Subcutaneous adipose tissue (tissue), 4 donors: ENCODE results near the gene MAD2L2. TPM values are rescaled to one million over a fixed set of nuclear protein-coding genes. Genes with fewer than 3 reads are reported as not detected.

Experiments used
- total RNA-seq, 4 donors: library from RNA; depleted of rRNA; stranded (reverse); fragments of >200 nt; gene quantifications; one replicate each; pipeline ENCODE4 v1.1.0, GENCODE V29; 2016
- TF ChIP-seq, protein P1 (sequence below): fragments of 450-650 bp; IDR thresholded peaks from one replicate; pipeline ENCODE4 v1.5.1; 2016; ENCODE audit warnings: low read depth, mild to moderate bottlenecking, control low read depth, antibody characterized with exemption, moderate library complexity

Gene MAD2L2
- total RNA-seq, 4 donors from 2014 or later: 20.5 to 44.5 (median 25.8) TPM

DNA sequence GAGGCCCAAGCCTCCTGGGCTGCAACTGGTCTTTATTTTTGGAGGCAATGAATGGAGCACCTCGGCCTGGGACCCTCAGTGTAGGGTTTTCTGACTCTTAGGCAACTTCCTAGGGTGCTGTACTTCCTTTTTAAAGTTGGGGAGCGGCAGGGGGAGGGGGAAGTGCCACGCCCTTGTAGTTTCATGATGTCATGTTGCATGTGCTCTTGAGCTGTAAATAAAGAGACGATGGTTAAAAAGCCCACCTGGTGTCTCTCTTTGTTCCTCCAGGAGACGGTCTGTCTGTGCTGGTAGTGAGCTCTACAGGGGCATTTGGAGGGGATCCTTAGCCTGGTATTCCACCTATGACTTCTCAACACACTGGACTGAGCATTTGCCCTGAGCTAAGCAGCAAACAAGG lies 44.7 kb upstream of the MAD2L2 start:
- TF ChIP-seq, protein P1, sequence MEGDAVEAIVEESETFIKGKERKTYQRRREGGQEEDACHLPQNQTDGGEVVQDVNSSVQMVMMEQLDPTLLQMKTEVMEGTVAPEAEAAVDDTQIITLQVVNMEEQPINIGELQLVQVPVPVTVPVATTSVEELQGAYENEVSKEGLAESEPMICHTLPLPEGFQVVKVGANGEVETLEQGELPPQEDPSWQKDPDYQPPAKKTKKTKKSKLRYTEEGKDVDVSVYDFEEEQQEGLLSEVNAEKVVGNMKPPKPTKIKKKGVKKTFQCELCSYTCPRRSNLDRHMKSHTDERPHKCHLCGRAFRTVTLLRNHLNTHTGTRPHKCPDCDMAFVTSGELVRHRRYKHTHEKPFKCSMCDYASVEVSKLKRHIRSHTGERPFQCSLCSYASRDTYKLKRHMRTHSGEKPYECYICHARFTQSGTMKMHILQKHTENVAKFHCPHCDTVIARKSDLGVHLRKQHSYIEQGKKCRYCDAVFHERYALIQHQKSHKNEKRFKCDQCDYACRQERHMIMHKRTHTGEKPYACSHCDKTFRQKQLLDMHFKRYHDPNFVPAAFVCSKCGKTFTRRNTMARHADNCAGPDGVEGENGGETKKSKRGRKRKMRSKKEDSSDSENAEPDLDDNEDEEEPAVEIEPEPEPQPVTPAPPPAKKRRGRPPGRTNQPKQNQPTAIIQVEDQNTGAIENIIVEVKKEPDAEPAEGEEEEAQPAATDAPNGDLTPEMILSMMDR: no peak

DNA sequence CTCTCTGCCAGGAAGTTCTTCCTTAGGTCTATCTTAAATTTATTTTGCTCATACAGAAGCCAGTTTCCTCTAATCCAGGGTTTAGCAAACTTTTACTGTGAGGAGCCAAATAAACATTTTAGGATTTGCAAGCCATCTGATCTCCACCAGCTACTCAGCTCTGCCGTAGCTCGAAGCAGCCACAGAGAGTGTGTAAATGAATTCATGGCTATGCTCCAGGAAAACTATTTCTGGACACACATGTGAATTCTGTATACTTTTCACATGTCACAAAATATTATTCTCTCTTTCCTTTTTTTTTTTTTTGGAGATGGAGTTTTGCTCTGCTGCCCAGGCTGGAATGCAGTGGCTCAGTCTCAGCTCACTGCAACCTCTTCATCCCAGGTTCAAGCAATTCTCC lies 41.6 kb upstream of the MAD2L2 start:
- TF ChIP-seq, protein P1: no peak

DNA sequence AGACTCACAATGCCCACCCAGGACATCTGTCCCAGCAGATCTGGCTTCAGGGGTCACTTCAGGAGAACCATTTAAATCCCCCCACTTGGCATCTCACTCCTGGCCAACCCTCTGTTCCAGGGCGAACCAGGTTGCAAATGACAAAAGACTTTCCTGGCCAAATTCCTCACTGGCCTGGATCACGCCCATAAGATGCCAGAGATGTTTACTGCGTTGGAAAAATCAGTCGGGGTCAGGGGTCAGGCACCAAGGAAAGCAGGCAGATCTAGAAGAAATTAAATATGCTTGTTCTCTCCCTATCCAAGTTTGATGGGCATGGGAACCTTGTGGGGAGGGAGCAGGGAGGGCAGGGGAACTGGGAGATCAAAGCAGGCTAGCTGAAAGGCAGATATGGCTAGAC lies 40.4 kb upstream of the MAD2L2 start:
- TF ChIP-seq, protein P1: no peak

DNA sequence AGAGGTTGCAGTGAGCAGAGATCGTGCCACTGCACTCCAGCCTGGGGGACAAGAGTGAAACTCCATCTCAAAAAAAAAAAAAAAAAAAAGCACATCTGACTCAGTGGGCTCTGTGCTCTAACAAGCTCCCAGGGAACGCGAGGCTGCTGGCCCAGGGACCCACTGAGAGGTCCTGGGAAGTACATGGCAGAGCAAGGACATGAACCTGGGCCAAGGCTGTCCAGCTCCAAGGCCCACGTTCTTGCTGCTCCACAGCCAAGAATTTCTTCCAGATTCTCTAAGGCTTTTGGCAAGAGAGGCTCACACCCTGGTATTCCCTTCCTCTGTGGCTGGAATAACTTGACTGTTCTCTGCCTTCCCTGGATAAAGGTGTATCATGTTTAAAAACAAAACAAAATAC lies 39.6 kb upstream of the MAD2L2 start:
- TF ChIP-seq, protein P1: no peak

DNA sequence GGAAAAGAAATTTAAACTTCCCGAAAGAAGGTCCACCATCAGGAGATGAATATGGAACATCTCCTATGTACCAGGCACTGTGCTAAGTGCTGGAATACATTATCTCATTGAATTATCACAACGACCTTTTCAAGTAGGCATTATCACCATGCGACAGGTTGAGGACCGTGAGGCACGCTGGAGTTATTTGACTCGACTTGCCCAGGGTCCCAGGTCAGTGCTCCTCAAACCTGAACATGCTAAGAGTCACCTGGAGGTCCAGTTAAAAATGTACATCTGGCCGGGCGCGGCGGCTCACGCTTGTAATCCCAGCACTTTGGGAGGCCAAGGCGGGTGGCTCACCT lies 39.1 kb upstream of the MAD2L2 start:
- TF ChIP-seq, protein P1: no peak

DNA sequence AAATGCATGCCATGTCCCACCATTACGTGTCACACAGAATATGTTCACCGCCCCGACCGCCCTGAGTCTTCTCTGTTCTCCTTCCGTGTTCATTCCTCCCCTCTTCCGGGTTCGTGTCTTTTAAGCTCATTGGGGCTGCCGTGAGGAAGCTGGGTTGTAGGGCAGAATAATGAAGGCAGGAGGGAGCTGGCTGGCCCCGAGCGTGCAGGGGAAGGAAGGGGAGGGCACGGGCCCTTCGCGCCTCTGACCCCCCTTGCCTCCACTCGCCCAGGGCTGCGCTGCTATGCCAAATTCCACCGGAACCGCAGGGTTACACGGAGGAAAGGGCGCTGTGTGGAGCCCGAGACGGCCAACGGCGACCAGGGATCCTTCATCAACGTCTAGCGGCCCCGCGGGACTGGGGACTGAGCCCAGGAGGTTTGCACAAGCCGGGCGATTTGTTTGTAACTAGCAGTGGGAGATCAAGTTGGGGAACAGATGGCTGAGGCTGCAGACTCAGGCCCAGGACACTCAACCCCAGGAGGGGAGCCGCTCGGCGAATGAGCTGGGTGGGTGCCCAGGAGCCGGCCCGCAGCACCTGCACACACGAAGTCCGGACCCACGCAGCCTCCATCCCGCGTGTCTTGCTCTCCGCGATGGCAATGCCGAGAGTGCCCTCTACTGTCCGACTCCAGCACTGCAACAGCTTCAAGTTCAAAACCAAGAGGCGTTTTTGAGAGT lies 38.5 kb upstream of the MAD2L2 start:
- TF ChIP-seq, protein P1: no peak

DNA sequence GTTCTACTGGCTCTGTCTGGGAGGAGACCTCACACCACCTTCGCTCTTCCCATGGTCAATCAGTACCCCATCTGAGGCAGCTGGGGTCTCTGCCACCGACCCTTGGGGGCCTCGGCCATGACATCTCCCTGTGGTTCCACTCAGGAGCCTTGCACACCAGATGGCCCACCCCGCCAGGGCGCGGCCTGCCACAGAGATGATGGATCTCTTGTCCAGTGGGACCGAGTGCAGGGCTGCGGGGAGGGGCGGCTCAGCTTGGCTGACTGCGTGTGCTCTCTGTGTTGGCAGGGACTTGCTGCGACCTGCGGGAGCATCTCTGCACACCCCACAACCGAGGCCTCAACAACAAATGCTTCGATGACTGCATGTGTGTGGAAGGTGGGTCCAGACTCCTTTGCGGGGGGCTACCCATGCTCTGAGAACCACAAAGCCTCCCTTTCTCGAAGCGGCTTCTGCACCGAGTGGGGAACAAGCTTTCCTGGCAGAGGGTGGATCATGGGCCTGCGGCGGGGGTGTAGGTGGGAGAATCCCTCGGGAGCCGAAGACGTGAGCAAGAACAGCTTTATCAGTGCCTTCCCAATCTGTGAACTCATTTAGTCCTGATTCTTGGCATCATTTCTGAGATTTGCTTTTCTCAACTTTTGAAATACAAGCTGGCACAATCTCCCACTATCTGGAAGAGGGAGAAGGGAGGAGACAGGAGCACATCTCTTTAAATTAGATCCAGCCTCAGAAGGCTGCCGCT lies 34.1 kb upstream of the MAD2L2 start:
- TF ChIP-seq, protein P1: no peak
